D341Med (cell line): ENCODE measurements around the gene GATA6.
"Not testable (repeated sequence)": the region's sequence is repeated elsewhere in the genome, so short reads cannot be mapped to it uniquely, and the experiment has no call there.

ENCODE experiments used
- DNase-seq: peaks from one replicate; pipeline ENCODE4 v3.0.0; 2012; ENCODE audit warnings: low spot score

GATA6 gene

GRCh38 chr18:22204996-22205395, 35.6 kb downstream of the GATA6 start:
- DNase-seq, result no peak

GRCh38 chr18:22207021-22207758, 37.8 kb downstream of the GATA6 start:
- no peak for DNase-seq

GRCh38 chr18:22210311-22210754, 40.9 kb downstream of the GATA6 start:
- no peak for DNase-seq

- no peak for DNase-seq
Observed at GRCh38 chr18:22211657-22212056, 42.3 kb downstream of the GATA6 start.

GRCh38 chr18:22213333-22213973, 44.1 kb downstream of the GATA6 start:
- no peak for DNase-seq

- DNase-seq, result no peak
Observed at GRCh38 chr18:22214731-22215528, 45.5 kb downstream of the GATA6 start.

- DNase-seq, result no peak
Observed at GRCh38 chr18:22218835-22219234, 49.4 kb downstream of the GATA6 start.

GRCh38 chr18:22219568-22220355, 50.4 kb downstream of the GATA6 start:
- no peak for DNase-seq

GRCh38 chr18:22220585-22220984, 51.2 kb downstream of the GATA6 start:
- DNase-seq, result not testable (repeated sequence)

- no peak for DNase-seq
Observed at GRCh38 chr18:22221350-22221749, 52.0 kb downstream of the GATA6 start.

- DNase-seq, result no peak
Observed at GRCh38 chr18:22223254-22223964, 54.0 kb downstream of the GATA6 start.

GRCh38 chr18:22223965-22224322, 54.6 kb downstream of the GATA6 start:
- no peak for DNase-seq

- DNase-seq, result no peak
Observed at GRCh38 chr18:22224339-22224738, 55.0 kb downstream of the GATA6 start.

- no peak for DNase-seq
Observed at GRCh38 chr18:22226801-22227200, 57.4 kb downstream of the GATA6 start.

GRCh38 chr18:22228976-22229375, 59.6 kb downstream of the GATA6 start:
- no peak for DNase-seq

- no peak for DNase-seq
Observed at GRCh38 chr18:22229456-22230124, 60.2 kb downstream of the GATA6 start.

- no peak for DNase-seq
Observed at GRCh38 chr18:22230471-22230945, 61.1 kb downstream of the GATA6 start.

- no peak for DNase-seq
Observed at GRCh38 chr18:22233266-22233665, 63.9 kb downstream of the GATA6 start.

- no peak for DNase-seq
Observed at GRCh38 chr18:22238036-22238435, 68.6 kb downstream of the GATA6 start.

GRCh38 chr18:22238681-22239080, 69.3 kb downstream of the GATA6 start:
- DNase-seq, result no peak

GRCh38 chr18:22241921-22242361, 72.6 kb downstream of the GATA6 start:
- no peak for DNase-seq
